Colonic mucosa (tissue), 4 donors: Measurements from ENCODE around the gene ATP13A5. TPM values are rescaled to one million over a fixed set of nuclear protein-coding genes. Genes with fewer than 3 reads are reported as not detected.

ENCODE experiments used
- DNase-seq: peaks from one replicate; pipeline ENCODE4 v3.0.0-alpha.2; 2020
- H3K27ac ChIP-seq: fragments of 200-600 bp; one replicate; pipeline ENCODE4 v1.8.0; 2021
- H3K27me3 ChIP-seq: fragments of 200-600 bp; one replicate; pipeline ENCODE4 v1.8.0; 2021
- H3K36me3 ChIP-seq: fragments of 200-600 bp; one replicate; pipeline ENCODE4 v1.8.0; 2021
- H3K4me1 ChIP-seq: fragments of 200-600 bp; one replicate; pipeline ENCODE4 v1.8.0; 2021; ENCODE audit warnings: mild to moderate bottlenecking
- H3K4me3 ChIP-seq: fragments of 200-600 bp; one replicate; pipeline ENCODE4 v1.8.0; 2021
- H3K9ac ChIP-seq, 2 donors: one replicate each; pipeline ENCODE4 v1.7.0; 2013; ENCODE audit warnings: control low read depth in 2 of 2, low read depth in 2 of 2, low read length in 2 of 2
- H3K9me3 ChIP-seq: fragments of 200-600 bp; one replicate; pipeline ENCODE4 v1.8.0; 2021
- CTCF ChIP-seq: fragments of 200-600 bp; IDR thresholded peaks from one replicate; pipeline ENCODE4 v1.8.0; 2022; ENCODE audit warnings: antibody characterized with exemption, mild to moderate bottlenecking
- intact Hi-C: fragments of 100-400 bp; cut with DNase I; formaldehyde crosslinking; loops from one replicate; pipeline ENCODE4 v1.14.1; 2022
- total RNA-seq, 2 donors: library from RNA; stranded (reverse); fragmentation: NEBNext Ultra II Directional in 1 of 2; extraction: Animal tissue kit (Norgen Biotek cat#: 25700) in 1 of 2; gene quantifications; one replicate each; pipeline ENCODE4 v1.2.1, GENCODE V29; 2021
- donor health status: healthy.
- donor health status: DM: no; HTN: no; CAD: no.
- donor health status: DM: no; HTN: no; CAD: no.

Gene ATP13A5
- total RNA-seq, 2 donors from 2014 or later = 0.05 to 0.37 TPM

GRCh38 chr3:193269343-193270028, 109.1 kb downstream of the ATP13A5 start:
- H3K4me1 ChIP-seq = no peaks in the 10 kb centered on the region
- H3K9ac ChIP-seq = no peak overlapping the region
- no peak overlapping the region for H3K4me3 ChIP-seq
- intact Hi-C loops = no loop called here
- H3K9me3 ChIP-seq = no peaks in the 10 kb centered on the region
- H3K27ac ChIP-seq = no peak overlapping the region
- no peak for TF ChIP-seq CTCF
- H3K36me3 ChIP-seq = no peaks in the 10 kb centered on the region
- no peak for DNase-seq
- H3K27me3 ChIP-seq = no peaks in the 10 kb centered on the region

- intact Hi-C loops = no loop called here
- TF ChIP-seq CTCF = no peak
Observed at GRCh38 chr3:193262707-193263106, 115.8 kb downstream of the ATP13A5 start.

GRCh38 chr3:193261970-193262369, 116.6 kb downstream of the ATP13A5 start:
- intact Hi-C loops = no loop called here
- H3K4me1 ChIP-seq = no peaks in the 10 kb centered on the region
- no peaks in the 10 kb centered on the region for H3K9me3 ChIP-seq
- no peak overlapping the region for H3K27ac ChIP-seq
- DNase-seq = no peak
- no peak for TF ChIP-seq CTCF
- no peaks in the 10 kb centered on the region for H3K36me3 ChIP-seq
- H3K27me3 ChIP-seq = no peaks in the 10 kb centered on the region
- no peak overlapping the region for H3K4me3 ChIP-seq
- H3K9ac ChIP-seq = no peak overlapping the region

More at GRCh38 chr3:193262707-193263106, 115.8 kb downstream of the ATP13A5 start:
- no peak overlapping the region for H3K27ac ChIP-seq
- no peaks in the 10 kb centered on the region for H3K9me3 ChIP-seq
- no peak for DNase-seq
- no peaks in the 10 kb centered on the region for H3K36me3 ChIP-seq
- no peaks in the 10 kb centered on the region for H3K4me1 ChIP-seq
- no peak overlapping the region for H3K9ac ChIP-seq
- no peak overlapping the region for H3K4me3 ChIP-seq
- no peaks in the 10 kb centered on the region for H3K27me3 ChIP-seq

GRCh38 chr3:193253986-193254660, 124.4 kb downstream of the ATP13A5 start:
- H3K4me3 ChIP-seq = no peak overlapping the region
- H3K9me3 ChIP-seq = no peaks in the 10 kb centered on the region
- H3K36me3 ChIP-seq = no peaks in the 10 kb centered on the region
- intact Hi-C loops = no loop called here
- no peak overlapping the region for H3K9ac ChIP-seq
- H3K27me3 ChIP-seq = no peaks in the 10 kb centered on the region
- DNase-seq = no peak
- H3K4me1 ChIP-seq = no peaks in the 10 kb centered on the region
- no peak for TF ChIP-seq CTCF
- H3K27ac ChIP-seq = no peak overlapping the region

GRCh38 chr3:193250492-193250891, 128.1 kb downstream of the ATP13A5 start:
- Histone ChIP-seq H3K9ac (no peak overlapping the region), H3K27me3 (no peaks in the 10 kb centered on the region), H3K27ac (no peak overlapping the region), H3K4me1 (no peaks in the 10 kb centered on the region), H3K4me3 (no peak overlapping the region), H3K36me3 (no peaks in the 10 kb centered on the region), H3K9me3 (no peaks in the 10 kb centered on the region)
- intact Hi-C loops = no loop called here
- TF ChIP-seq CTCF = no peak
- no peak for DNase-seq
